HG02973 (cell line): ENCODE measurements around the gene NIT1.

Experiments used
- ATAC-seq: cut with Tn5 transposase; IDR thresholded peaks from one replicate; pipeline ENCODE4 v1.9.1; 2021; ENCODE audit warnings: moderate library complexity; ENCODE audit not compliant: unreplicated experiment

NIT1 gene

GRCh38 chr1:161117759-161118581, at the start of gene NIT1, which contains the start of gene PFDN2:
NIT1 (plus strand) TSS chr1:161118105; CDS start chr1:161118177, 72 bp downstream.
PFDN2 (minus strand) TSS chr1:161118037; CDS start chr1:161118026, 11 bp downstream.
- ATAC-seq: peak; percentile 71

GRCh38 chr1:161068306-161069234, 49.3 kb upstream of the NIT1 start:
- peak; percentile 49 for ATAC-seq

- ATAC-seq: no peak
Measured at GRCh38 chr1:161069241-161069640, 48.7 kb upstream of the NIT1 start.

GRCh38 chr1:161069731-161070270, 48.1 kb upstream of the NIT1 start, which contains the start of gene ARHGAP30:
ARHGAP30 (minus strand) TSS chr1:161069891; CDS start chr1:161069624, 267 bp downstream.
- peak; percentile 84 for ATAC-seq

- no peak for ATAC-seq
Measured at GRCh38 chr1:161070761-161071160, 47.1 kb upstream of the NIT1 start.

- ATAC-seq: no peak
Measured at GRCh38 chr1:161071886-161072371, 46.0 kb upstream of the NIT1 start.

GRCh38 chr1:161072751-161073449, 45.0 kb upstream of the NIT1 start:
- ATAC-seq: no peak

GRCh38 chr1:161073474-161074121, 44.3 kb upstream of the NIT1 start:
- no peak for ATAC-seq

- ATAC-seq: no peak
Measured at GRCh38 chr1:161074676-161075368, 43.1 kb upstream of the NIT1 start.

- ATAC-seq: no peak
Measured at GRCh38 chr1:161076410-161076809, 41.5 kb upstream of the NIT1 start.

GRCh38 chr1:161077426-161077825, 40.5 kb upstream of the NIT1 start:
- no peak for ATAC-seq

GRCh38 chr1:161079436-161080110, 38.3 kb upstream of the NIT1 start:
- ATAC-seq: no peak

- ATAC-seq: no peak
Measured at GRCh38 chr1:161080441-161081405, 37.2 kb upstream of the NIT1 start.

GRCh38 chr1:161081519-161081918, 36.4 kb upstream of the NIT1 start:
- ATAC-seq: no peak

GRCh38 chr1:161082483-161082882, 35.4 kb upstream of the NIT1 start:
- no peak for ATAC-seq

GRCh38 chr1:161082996-161083747, 34.7 kb upstream of the NIT1 start:
- no peak for ATAC-seq
